Peyer's patch (tissue), 4 donors: ENCODE results near the gene TMTC2. TPM values are rescaled to one million over a fixed set of nuclear protein-coding genes. Genes with fewer than 3 reads are reported as not detected.
"Not testable (repeated sequence)": the region's sequence is repeated elsewhere in the genome, so short reads cannot be mapped to it uniquely, and the experiment has no call there.

Source experiments
- DNase-seq, 3 donors: peaks; one replicate each; pipeline ENCODE4 v3.0.0-alpha.2; 2017 to 2019
- H3K27ac ChIP-seq, 4 donors: fragments of 200-600 bp; sonication (generic); one replicate each; pipeline ENCODE4 v1.5.1; 2016 to 2019
- H3K27me3 ChIP-seq, 2 donors: fragments of 200-600 bp; sonication (generic); one replicate each; pipeline ENCODE4 v1.5.1; 2019
- H3K36me3 ChIP-seq, 3 donors: fragments of 200-600 bp; sonication (generic); one replicate each; pipeline ENCODE4 v1.5.1; 2016 to 2019
- H3K4me1 ChIP-seq, 4 donors: fragments of 200-600 bp; sonication (generic); one replicate each; pipeline ENCODE4 v1.5.1; 2016 to 2019
- H3K4me3 ChIP-seq, 4 donors: fragments of 200-600 bp; sonication (generic); 1 replicate in 3 of 4; 2 replicates in 1 of 4; pipeline ENCODE4 v1.5.1; 2016 to 2019; ENCODE audit warnings: mild to moderate bottlenecking in 1 of 4
- H3K9me3 ChIP-seq, 4 donors: fragments of 200-600 bp; sonication (generic); one replicate each; pipeline ENCODE4 v1.5.1; 2016 to 2019; ENCODE audit warnings: mild to moderate bottlenecking in 1 of 4
- POLR2A ChIP-seq, 2 donors: fragments of 450-650 bp; IDR thresholded peaks; one replicate each; pipeline ENCODE4 v1.5.1; 2017; ENCODE audit warnings: antibody characterized with exemption in 2 of 2, mild to moderate bottlenecking in 2 of 2, moderate library complexity in 2 of 2
- total RNA-seq, 4 donors: library from RNA; depleted of rRNA; stranded (reverse); fragments of >200 nt; gene quantifications; one replicate each; pipeline ENCODE4 v1.1.0, GENCODE V29; 2016
- TF ChIP-seq, protein P1 (sequence below), 6 experiments: fragments of 450-650 bp in 4 of 6; fragments of 200-600 bp in 2 of 6; sonication (generic) in 1 of 6; IDR thresholded peaks; one replicate each; pipeline ENCODE4 v1.5.1; 2017 to 2019; ENCODE audit warnings: antibody characterized with exemption in 6 of 6, mild to moderate bottlenecking in 3 of 6, moderate library complexity in 1 of 6

TMTC2 gene
- total RNA-seq, 4 donors from 2014 or later: 7.0 to 19.8 (median 8.5) TPM

- no peak overlapping the region for H3K27ac ChIP-seq
- H3K4me3 ChIP-seq: no peak overlapping the region
- no peak for TF ChIP-seq POLR2A (IDR thresholded peaks at IDR 0.05)
These were observed 427.2 kb downstream of the TMTC2 start for GRCh38 chr12:83113945-83114344.

DNA sequence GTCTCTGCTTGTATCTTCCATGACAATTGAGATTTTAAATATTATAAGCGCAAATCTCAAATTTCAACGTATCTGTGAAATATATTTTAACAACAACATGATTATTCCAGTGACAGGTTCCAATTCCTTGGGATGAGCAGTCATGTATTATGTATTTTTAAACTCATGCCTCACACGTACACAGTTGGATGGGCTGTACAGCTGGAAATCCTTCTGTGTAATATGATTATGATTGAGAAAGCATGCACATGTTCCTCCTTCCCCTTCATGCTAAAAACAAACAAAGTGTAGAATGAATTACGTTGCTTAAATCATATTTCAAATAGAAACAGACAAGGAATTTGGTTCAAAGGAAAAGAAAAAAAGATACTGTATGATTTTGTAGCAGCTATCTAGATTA, 428.3 kb downstream of the TMTC2 start:
- Histone ChIP-seq H3K27ac (no peak overlapping the region), H3K4me3 (no peak overlapping the region), H3K9me3 (no peaks in the 10 kb centered on the region), H3K4me1 (no peaks in the 10 kb centered on the region), H3K27me3 (no peaks in the 10 kb centered on the region), H3K36me3 (no peaks in the 10 kb centered on the region)
- no peak for TF ChIP-seq POLR2A (IDR thresholded peaks at IDR 0.05)
- TF ChIP-seq, protein P1, sequence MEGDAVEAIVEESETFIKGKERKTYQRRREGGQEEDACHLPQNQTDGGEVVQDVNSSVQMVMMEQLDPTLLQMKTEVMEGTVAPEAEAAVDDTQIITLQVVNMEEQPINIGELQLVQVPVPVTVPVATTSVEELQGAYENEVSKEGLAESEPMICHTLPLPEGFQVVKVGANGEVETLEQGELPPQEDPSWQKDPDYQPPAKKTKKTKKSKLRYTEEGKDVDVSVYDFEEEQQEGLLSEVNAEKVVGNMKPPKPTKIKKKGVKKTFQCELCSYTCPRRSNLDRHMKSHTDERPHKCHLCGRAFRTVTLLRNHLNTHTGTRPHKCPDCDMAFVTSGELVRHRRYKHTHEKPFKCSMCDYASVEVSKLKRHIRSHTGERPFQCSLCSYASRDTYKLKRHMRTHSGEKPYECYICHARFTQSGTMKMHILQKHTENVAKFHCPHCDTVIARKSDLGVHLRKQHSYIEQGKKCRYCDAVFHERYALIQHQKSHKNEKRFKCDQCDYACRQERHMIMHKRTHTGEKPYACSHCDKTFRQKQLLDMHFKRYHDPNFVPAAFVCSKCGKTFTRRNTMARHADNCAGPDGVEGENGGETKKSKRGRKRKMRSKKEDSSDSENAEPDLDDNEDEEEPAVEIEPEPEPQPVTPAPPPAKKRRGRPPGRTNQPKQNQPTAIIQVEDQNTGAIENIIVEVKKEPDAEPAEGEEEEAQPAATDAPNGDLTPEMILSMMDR (IDR thresholded peaks at IDR 0.05): no peak
- DNase-seq: no peak

More at GRCh38 chr12:83113945-83114344, 427.2 kb downstream of the TMTC2 start:
- Histone ChIP-seq H3K4me1 (no peaks in the 10 kb centered on the region), H3K27me3 (no peaks in the 10 kb centered on the region), H3K36me3 (no peaks in the 10 kb centered on the region), H3K9me3 (no peaks in the 10 kb centered on the region)
- DNase-seq: no peak

DNA sequence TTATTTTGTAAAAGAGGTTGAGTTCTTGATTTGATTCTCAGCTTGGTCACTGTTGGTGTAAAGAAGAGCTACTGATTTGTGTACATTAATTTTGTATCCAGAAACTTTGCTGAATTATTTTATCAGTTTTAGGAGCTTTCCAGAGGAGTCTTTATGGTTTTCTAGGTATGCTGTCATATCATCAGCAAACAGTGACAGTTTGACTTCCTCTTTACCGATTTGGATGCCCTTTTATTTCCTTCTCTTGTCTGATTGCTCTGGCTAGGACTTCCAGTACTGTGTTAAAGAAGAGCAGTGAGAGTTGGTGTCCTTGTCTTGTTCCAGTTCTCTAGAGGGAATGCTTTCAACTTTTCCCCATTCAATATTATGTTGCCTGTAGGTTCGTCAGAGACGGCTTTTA, 431.2 kb downstream of the TMTC2 start:
- H3K9me3 ChIP-seq, DNase-seq, H3K4me3 ChIP-seq, H3K27ac ChIP-seq, H3K36me3 ChIP-seq, H3K4me1 ChIP-seq, H3K27me3 ChIP-seq: not testable (repeated sequence)

DNA sequence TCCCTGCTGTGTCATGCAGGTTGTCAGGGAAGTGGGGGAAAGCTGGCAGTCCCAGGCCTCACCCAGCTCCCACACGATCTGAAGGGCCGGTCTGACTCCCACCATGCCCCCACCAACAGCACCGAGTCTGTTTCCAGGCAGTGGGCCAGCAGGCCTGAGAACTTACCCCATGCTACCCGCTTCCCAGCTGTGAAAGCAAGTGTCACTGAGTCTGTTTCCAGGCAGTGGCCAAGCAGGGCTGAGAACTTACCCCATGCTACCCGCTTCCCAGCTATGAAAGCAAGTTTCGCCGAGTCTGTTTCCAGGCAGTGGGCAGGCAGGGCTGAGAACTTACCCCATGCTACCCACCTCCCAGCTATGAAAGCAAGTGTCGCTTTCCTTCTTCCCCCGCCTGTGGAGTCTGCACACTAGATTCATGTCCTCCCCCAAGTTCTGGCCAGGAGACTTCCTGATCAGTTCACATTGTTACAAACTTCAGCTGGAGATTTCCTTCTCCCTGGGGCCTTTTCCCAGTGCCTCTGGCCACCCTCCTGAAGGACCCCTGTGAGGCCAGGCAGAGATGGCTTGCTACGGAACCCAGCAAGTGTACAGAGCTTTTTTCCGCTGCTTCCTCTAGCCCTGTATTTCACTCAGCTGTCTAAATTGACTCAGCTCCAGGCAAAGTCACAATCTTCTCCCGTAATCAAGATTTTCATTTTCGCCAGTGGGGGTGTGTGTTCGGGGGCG, 435.4 kb downstream of the TMTC2 start:
- Histone ChIP-seq H3K4me1 (no peaks in the 10 kb centered on the region), H3K27ac (no peak overlapping the region), H3K9me3 (no peaks in the 10 kb centered on the region), H3K36me3 (no peaks in the 10 kb centered on the region), H3K4me3 (no peak overlapping the region), H3K27me3 (no peaks in the 10 kb centered on the region)
- DNase-seq: no peak
- TF ChIP-seq, protein P1 (IDR thresholded peaks at IDR 0.05): no peak

DNA sequence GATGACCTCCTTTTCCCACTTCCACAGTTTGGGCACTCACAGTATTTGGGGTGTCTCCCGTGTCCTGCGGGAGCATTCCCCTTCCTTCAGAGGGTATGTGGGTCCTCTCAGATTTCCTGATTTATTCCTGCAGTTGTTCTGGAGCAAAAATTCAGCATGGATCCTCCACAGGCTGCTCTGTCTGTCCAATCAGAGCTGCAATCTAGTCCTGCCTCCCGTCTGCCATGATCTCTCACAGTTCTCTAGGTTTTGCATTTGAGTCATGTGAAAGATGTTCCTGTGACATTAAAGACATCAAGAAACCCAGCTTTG, 435.9 kb downstream of the TMTC2 start:
- no peak overlapping the region for H3K4me3 ChIP-seq
- no peaks in the 10 kb centered on the region for H3K9me3 ChIP-seq
- no peaks in the 10 kb centered on the region for H3K36me3 ChIP-seq
- no peak overlapping the region for H3K27ac ChIP-seq
- no peaks in the 10 kb centered on the region for H3K4me1 ChIP-seq
- TF ChIP-seq, protein P1 (IDR thresholded peaks at IDR 0.05): no peak
- TF ChIP-seq POLR2A (IDR thresholded peaks at IDR 0.05): no peak
- H3K27me3 ChIP-seq: no peaks in the 10 kb centered on the region
- no peak for DNase-seq

DNA sequence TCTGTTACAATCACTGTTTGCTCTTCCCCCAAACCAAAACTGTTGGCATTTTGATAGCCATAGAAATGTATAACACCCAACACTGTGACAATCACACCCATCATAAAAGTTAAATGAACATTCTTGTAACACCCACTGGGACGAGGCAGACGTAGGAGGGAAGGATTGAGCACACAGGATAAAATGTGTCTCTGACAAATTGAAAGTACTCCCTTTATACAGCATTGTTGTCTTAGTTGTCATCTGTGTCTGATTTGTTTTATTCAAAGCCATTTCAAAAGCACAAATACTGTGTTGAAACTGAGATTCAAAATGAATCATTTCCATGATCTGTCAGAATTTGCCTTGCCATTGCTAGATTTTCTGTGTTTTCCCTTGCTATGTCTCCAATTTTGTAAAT, 436.3 kb downstream of the TMTC2 start:
- Histone ChIP-seq H3K36me3 (no peaks in the 10 kb centered on the region), H3K9me3 (no peaks in the 10 kb centered on the region), H3K4me3 (no peak overlapping the region), H3K27ac (no peak overlapping the region), H3K27me3 (no peaks in the 10 kb centered on the region), H3K4me1 (no peaks in the 10 kb centered on the region)
- no peak for DNase-seq
- TF ChIP-seq, protein P1 (IDR thresholded peaks at IDR 0.05): no peak
- TF ChIP-seq POLR2A (IDR thresholded peaks at IDR 0.05): no peak

DNA sequence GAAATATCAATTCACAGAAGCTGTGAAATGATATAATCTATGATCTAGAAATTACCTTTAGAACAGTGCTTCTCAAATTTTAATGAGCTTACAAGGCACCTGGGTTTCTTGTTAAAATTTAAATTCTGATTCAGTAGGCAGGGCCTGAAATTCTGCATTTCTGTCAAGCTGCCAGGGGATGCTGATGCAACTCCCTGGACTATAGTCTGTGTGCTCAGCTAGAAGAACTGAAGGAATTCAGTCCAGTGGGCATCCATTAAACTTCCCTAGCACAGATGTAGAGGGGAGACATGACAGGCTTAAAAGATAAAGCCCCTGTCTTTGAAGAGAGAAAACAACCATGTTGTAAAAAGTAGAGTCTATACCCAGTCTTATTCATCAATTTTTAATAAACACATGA, 441.8 kb downstream of the TMTC2 start:
- Histone ChIP-seq H3K27ac (no peak overlapping the region), H3K4me1 (no peaks in the 10 kb centered on the region), H3K36me3 (no peaks in the 10 kb centered on the region), H3K4me3 (no peak overlapping the region), H3K9me3 (no peaks in the 10 kb centered on the region), H3K27me3 (no peaks in the 10 kb centered on the region)
- TF ChIP-seq POLR2A (IDR thresholded peaks at IDR 0.05): no peak
- TF ChIP-seq, protein P1 (IDR thresholded peaks at IDR 0.05): no peak
- no peak for DNase-seq
